Measurements from ENCODE around the gene ESPNL.
"Not testable (repeated sequence)": the region's sequence is repeated elsewhere in the genome, so short reads cannot be mapped to it uniquely, and the experiment has no call there.

The ESPNL gene

GRCh38 chr2:238100049-238100820 lies at the start of gene ESPNL:
Gene ESPNL, plus strand, starts transcription at chr2:238100340. Its CDS starts 80 bp downstream, at chr2:238100420.
- DNase-seq, result no peak

GRCh38 chr2:238053191-238053776 lies 46.9 kb upstream of the ESPNL start:
- DNase-seq, result no peak

GRCh38 chr2:238055841-238056240 lies 44.3 kb upstream of the ESPNL start:
- DNase-seq, result no peak

GRCh38 chr2:238057696-238058575 lies 42.2 kb upstream of the ESPNL start:
- not testable (repeated sequence) for DNase-seq

- no peak for DNase-seq
Observed at GRCh38 chr2:238059505-238059904, 40.6 kb upstream of the ESPNL start.

GRCh38 chr2:238060096-238060541 lies 40.0 kb upstream of the ESPNL start:
- no peak for DNase-seq

GRCh38 chr2:238060542-238061314 lies 39.4 kb upstream of the ESPNL start, which contains the start of gene SCLY:
Gene SCLY, plus strand, starts transcription at chr2:238061001. Its CDS starts 54 bp downstream, at chr2:238061055.
- DNase-seq, result peak; percentile 98

GRCh38 chr2:238061315-238062202 lies 38.6 kb upstream of the ESPNL start:
- DNase-seq, result peak; percentile 49

- DNase-seq, result no peak
Observed at GRCh38 chr2:238063414-238064189, 36.5 kb upstream of the ESPNL start.

- DNase-seq, result no peak
Observed at GRCh38 chr2:238064376-238064775, 35.8 kb upstream of the ESPNL start.

GRCh38 chr2:238065071-238065846 lies 34.9 kb upstream of the ESPNL start:
- DNase-seq, result no peak

- DNase-seq, result no peak
Observed at GRCh38 chr2:238066218-238066617, 33.9 kb upstream of the ESPNL start.

- not testable (repeated sequence) for DNase-seq
Observed at GRCh38 chr2:238066718-238067117, 33.4 kb upstream of the ESPNL start.

- DNase-seq, result no peak
Observed at GRCh38 chr2:238067939-238068338, 32.2 kb upstream of the ESPNL start.

GRCh38 chr2:238069021-238069709 lies 31.0 kb upstream of the ESPNL start:
- DNase-seq, result no peak

- DNase-seq, result no peak
Observed at GRCh38 chr2:238069877-238070276, 30.3 kb upstream of the ESPNL start.

GRCh38 chr2:238075397-238075796 lies 24.7 kb upstream of the ESPNL start:
- DNase-seq, result no peak

- no peak for DNase-seq
Observed at GRCh38 chr2:238077292-238077691, 22.8 kb upstream of the ESPNL start.

- no peak for DNase-seq
Observed at GRCh38 chr2:238079874-238080327, 20.2 kb upstream of the ESPNL start.
